RPMI8226 (cell line): ENCODE measurements around the gene PPP4R2.
"Not testable (repeated sequence)": the region's sequence is repeated elsewhere in the genome, so short reads cannot be mapped to it uniquely, and the experiment has no call there.

Experiments used
- DNase-seq: peaks from one replicate; pipeline ENCODE4 v3.0.0-alpha.2; 2015

Gene PPP4R2

GRCh38 chr3:72977060-72977808, 19.4 kb upstream of the PPP4R2 start:
- no peak for DNase-seq

- no peak for DNase-seq
Measured at GRCh38 chr3:72982609-72983366, 13.8 kb upstream of the PPP4R2 start.

GRCh38 chr3:72985576-72985975, 11.0 kb upstream of the PPP4R2 start:
- DNase-seq: no peak

GRCh38 chr3:72990701-72991395, 5.8 kb upstream of the PPP4R2 start:
- no peak for DNase-seq

GRCh38 chr3:72991522-72991921, 5.1 kb upstream of the PPP4R2 start:
- DNase-seq: no peak

GRCh38 chr3:72993391-72993790, 3.2 kb upstream of the PPP4R2 start:
- no peak for DNase-seq

- DNase-seq: no peak
Measured at GRCh38 chr3:72995337-72995736, 1.3 kb upstream of the PPP4R2 start.

GRCh38 chr3:72996121-72996472, 514 bp upstream of the PPP4R2 start:
- DNase-seq: no peak

GRCh38 chr3:72997421-72997961, 880 bp downstream of the PPP4R2 start:
- peak; percentile 62 for DNase-seq

GRCh38 chr3:72998466-72998865, 1.9 kb downstream of the PPP4R2 start:
- no peak for DNase-seq

- DNase-seq: no peak
Measured at GRCh38 chr3:72999951-73000350, 3.3 kb downstream of the PPP4R2 start.

- DNase-seq: not testable (repeated sequence)
Measured at GRCh38 chr3:73003050-73003449, 6.4 kb downstream of the PPP4R2 start.

GRCh38 chr3:73004316-73004715, 7.7 kb downstream of the PPP4R2 start:
- DNase-seq: no peak

GRCh38 chr3:73007992-73008712, 11.5 kb downstream of the PPP4R2 start:
- DNase-seq: no peak

- no peak for DNase-seq
Measured at GRCh38 chr3:73009008-73009407, 12.4 kb downstream of the PPP4R2 start.

- no peak for DNase-seq
Measured at GRCh38 chr3:73009750-73010149, 13.1 kb downstream of the PPP4R2 start.

GRCh38 chr3:73010158-73010557, 13.5 kb downstream of the PPP4R2 start:
- no peak for DNase-seq

- no peak for DNase-seq
Measured at GRCh38 chr3:73018298-73018697, 21.7 kb downstream of the PPP4R2 start.

- no peak for DNase-seq
Measured at GRCh38 chr3:73018790-73019441, 22.3 kb downstream of the PPP4R2 start.

- DNase-seq: no peak
Measured at GRCh38 chr3:73021301-73021835, 24.8 kb downstream of the PPP4R2 start.

GRCh38 chr3:73024836-73025235, 28.2 kb downstream of the PPP4R2 start:
- DNase-seq: no peak
